OCI-LY7 (cell line): ENCODE results near the gene R3HDM4. TPM values are rescaled to one million over a fixed set of nuclear protein-coding genes. Genes with fewer than 3 reads are reported as not detected.

ENCODE experiments used
- BruUV-seq: library from RNA; stranded (reverse); fragments of 400-500 nt; replicated peaks from 2 replicates; lab custom pipeline; 2021; lab: Mats Ljungman, UMichigan
- CTCF ChIA-PET: fragments of 300-600 bp; sonication (Branson Sonifier 250); formaldehyde crosslinking; loops from one replicate; lab custom pipeline; 2022; ENCODE audit warnings: antibody characterized with exemption; ENCODE audit not compliant: unreplicated experiment; lab: Charles Lee
- POLR2A ChIA-PET: fragments of 300-600 bp; sonication (Branson Sonifier 250); formaldehyde crosslinking; loops from one replicate; lab custom pipeline; 2022; ENCODE audit warnings: antibody characterized with exemption; lab: Charles Lee
- DNase-seq: peaks from one replicate; pipeline ENCODE4 v3.0.0-alpha.2; 2015; ENCODE audit warnings: low spot score
- H2AFZ ChIP-seq: fragments of 200-600 bp; sonication (generic), shearing (Covaris generic); 2 replicates; pipeline ENCODE4 v1.6.1; 2014; ENCODE audit warnings: mild to moderate bottlenecking, antibody characterized with exemption, low read length, moderate library complexity
- H3K27ac ChIP-seq: fragments of 200-600 bp; sonication (generic); 2 replicates; pipeline ENCODE4 v1.5.1; 2014; ENCODE audit warnings: mixed run types, low read depth, mild to moderate bottlenecking, moderate library complexity, low read length, inconsistent platforms; ENCODE audit not compliant: poor library complexity, severe bottlenecking
- H3K36me3 ChIP-seq: fragments of 200-600 bp; sonication (generic); 2 replicates; pipeline ENCODE4 v1.6.1; 2014; ENCODE audit warnings: mild to moderate bottlenecking, antibody characterized with exemption, low read length, moderate library complexity, mixed read lengths; ENCODE audit not compliant: insufficient read depth
- H3K4me1 ChIP-seq: fragments of 200-600 bp; sonication (generic); 2 replicates; pipeline ENCODE4 v1.5.1; 2014; ENCODE audit warnings: mild to moderate bottlenecking, low read length; ENCODE audit not compliant: insufficient read depth, poor library complexity, severe bottlenecking
- H3K4me2 ChIP-seq: fragments of 200-600 bp; sonication (generic); 2 replicates; pipeline ENCODE4 v1.6.1; 2014; ENCODE audit warnings: mild to moderate bottlenecking, low read length
- H3K4me3 ChIP-seq: fragments of 200-600 bp; sonication (generic); 2 replicates; pipeline ENCODE4 v1.5.1; 2014; ENCODE audit warnings: mild to moderate bottlenecking, low read depth, low read length; ENCODE audit not compliant: poor library complexity, severe bottlenecking
- H3K79me2 ChIP-seq: fragments of 200-600 bp; sonication (generic); 2 replicates; pipeline ENCODE4 v1.6.1; 2016; ENCODE audit warnings: low read depth, mild to moderate bottlenecking, low read length, moderate library complexity, mixed read lengths; ENCODE audit not compliant: insufficient read depth
- H3K9me2 ChIP-seq: fragments of 200-600 bp; sonication (generic); 2 replicates; pipeline ENCODE4 v1.6.1; 2016; ENCODE audit warnings: mild to moderate bottlenecking, low read length, mixed read lengths; ENCODE audit not compliant: insufficient read depth
- H3K9me3 ChIP-seq: fragments of 200-600 bp; sonication (generic); 2 replicates; pipeline ENCODE4 v1.6.1; 2014; ENCODE audit warnings: mild to moderate bottlenecking, mixed run types, low read length, mixed read lengths
- H4K20me1 ChIP-seq: fragments of 200-600 bp; sonication (generic); 2 replicates; pipeline ENCODE4 v1.6.1; 2014; ENCODE audit warnings: mild to moderate bottlenecking, antibody characterized with exemption, low read length, moderate library complexity, mixed read lengths; ENCODE audit not compliant: insufficient read depth
- EZH2phosphoT487 ChIP-seq: fragments of 200-600 bp; sonication (generic); IDR thresholded peaks from 2 replicates; pipeline ENCODE4 v1.6.1; 2018; ENCODE audit warnings: low read depth, borderline replicate concordance, mild to moderate bottlenecking, mixed run types, antibody characterized with exemption, low read length, moderate library complexity, mixed read lengths
- intact Hi-C: fragments of 100-400 bp; cut with micrococcal nuclease; formaldehyde crosslinking; loops from one replicate; pipeline ENCODE4 v1.10.0; 2022; ENCODE audit not compliant: unreplicated experiment
- total RNA-seq, 2 experiments: library from RNA; depleted of rRNA in 1 of 2; stranded (reverse); fragments of >200 nt in 1 of 2; shearing (Covaris generic) in 1 of 2; gene quantifications; 2 replicates each; pipeline ENCODE4 v1.2.3, GENCODE V29; 2014 to 2022
- TF ChIP-seq, protein P1 (sequence below): fragments of 200-600 bp; sonication (generic); conservative IDR thresholded peaks from 2 replicates; pipeline ENCODE4 v1.5.1; 2014; ENCODE audit warnings: mild to moderate bottlenecking, antibody characterized with exemption, low read length, moderate library complexity, mixed read lengths

The R3HDM4 gene
- total RNA-seq, 2 experiments from 2014 or later, result 43.5 to 64.9 TPM

DNA sequence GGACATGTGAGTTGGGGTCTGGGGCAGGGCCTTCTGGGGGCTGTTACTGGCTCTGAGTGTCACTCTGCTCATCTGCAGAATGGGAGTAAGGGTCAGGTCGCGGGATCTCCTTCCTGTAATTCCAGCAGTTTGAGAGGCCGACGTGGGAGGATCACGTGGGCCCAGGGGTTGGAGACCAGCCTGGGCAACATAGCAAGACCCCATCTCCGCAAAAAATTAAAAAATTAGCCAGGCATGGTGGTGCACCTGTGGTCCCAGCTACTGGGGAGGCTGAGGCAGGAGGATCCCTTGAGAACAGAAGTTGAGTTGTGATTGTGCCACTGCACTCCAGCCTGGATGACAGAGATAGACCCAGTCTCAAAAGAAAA is 16.9 kb upstream of the R3HDM4 start:
- H3K9me3 ChIP-seq, result no peaks in the 10 kb centered on the region
- TF ChIP-seq, protein P1, sequence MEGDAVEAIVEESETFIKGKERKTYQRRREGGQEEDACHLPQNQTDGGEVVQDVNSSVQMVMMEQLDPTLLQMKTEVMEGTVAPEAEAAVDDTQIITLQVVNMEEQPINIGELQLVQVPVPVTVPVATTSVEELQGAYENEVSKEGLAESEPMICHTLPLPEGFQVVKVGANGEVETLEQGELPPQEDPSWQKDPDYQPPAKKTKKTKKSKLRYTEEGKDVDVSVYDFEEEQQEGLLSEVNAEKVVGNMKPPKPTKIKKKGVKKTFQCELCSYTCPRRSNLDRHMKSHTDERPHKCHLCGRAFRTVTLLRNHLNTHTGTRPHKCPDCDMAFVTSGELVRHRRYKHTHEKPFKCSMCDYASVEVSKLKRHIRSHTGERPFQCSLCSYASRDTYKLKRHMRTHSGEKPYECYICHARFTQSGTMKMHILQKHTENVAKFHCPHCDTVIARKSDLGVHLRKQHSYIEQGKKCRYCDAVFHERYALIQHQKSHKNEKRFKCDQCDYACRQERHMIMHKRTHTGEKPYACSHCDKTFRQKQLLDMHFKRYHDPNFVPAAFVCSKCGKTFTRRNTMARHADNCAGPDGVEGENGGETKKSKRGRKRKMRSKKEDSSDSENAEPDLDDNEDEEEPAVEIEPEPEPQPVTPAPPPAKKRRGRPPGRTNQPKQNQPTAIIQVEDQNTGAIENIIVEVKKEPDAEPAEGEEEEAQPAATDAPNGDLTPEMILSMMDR, result no peak
- H3K36me3 ChIP-seq, result no peaks in the 10 kb centered on the region
- H3K9me2 ChIP-seq, result no peaks in the 10 kb centered on the region
- H3K27ac ChIP-seq, result no peak overlapping the region
- no peaks in the 10 kb centered on the region for H4K20me1 ChIP-seq
- intact Hi-C loops, result no loop called here
- H3K4me1 ChIP-seq, result peaks cover 9% of the 10 kb centered on the region
- no peak for DNase-seq
- no peaks in the 10 kb centered on the region for H3K79me2 ChIP-seq
- ChIA-PET CTCF (no interaction called here), POLR2A (no interaction called here)
- BruUV-seq, result no TSS peak
- no peak overlapping the region for H3K4me2 ChIP-seq
- H2AFZ ChIP-seq, result no peak overlapping the region
- no peak overlapping the region for H3K4me3 ChIP-seq

DNA sequence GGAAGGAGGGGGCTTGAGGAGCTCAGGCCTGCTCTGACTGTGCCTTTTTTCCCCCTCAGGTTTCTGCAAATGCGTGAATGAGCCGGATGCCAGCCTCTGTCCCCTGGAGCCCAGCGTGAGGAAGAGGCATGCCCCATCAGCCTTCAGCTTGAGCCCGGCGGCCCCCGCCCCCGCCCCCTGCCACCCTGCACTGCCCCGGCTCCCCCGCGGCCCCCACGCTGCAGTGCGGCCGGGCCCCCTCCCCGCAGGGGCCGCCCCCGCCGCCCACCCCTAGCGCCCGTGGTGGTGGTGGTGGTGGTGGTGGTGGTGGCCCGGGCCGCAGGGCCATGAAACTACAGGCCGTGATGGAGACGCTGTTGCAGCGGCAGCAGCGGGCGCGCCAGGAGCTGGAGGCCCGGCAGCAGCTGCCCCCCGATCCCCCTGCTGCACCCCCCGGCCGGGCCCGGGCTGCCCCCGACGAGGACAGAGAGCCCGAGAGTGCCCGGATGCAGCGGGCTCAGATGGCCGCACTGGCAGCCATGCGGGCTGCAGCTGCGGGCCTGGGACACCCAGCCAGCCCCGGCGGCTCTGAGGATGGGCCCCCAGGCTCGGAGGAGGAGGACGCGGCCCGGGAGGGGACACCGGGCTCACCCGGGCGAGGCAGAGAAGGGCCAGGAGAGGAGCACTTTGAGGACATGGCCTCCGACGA is 16.3 kb upstream of the R3HDM4 start:
- H3K9me2 ChIP-seq, result no peaks in the 10 kb centered on the region
- no TSS peak for BruUV-seq
- intact Hi-C loops, result no loop called here
- no peaks in the 10 kb centered on the region for H4K20me1 ChIP-seq
- no peak for DNase-seq
- no peak overlapping the region for H2AFZ ChIP-seq
- no peaks in the 10 kb centered on the region for H3K79me2 ChIP-seq
- no peak for TF ChIP-seq EZH2phosphoT487
- TF ChIP-seq, protein P1, result no peak
- no peak overlapping the region for H3K4me2 ChIP-seq
- H3K27ac ChIP-seq, result no peak overlapping the region
- CTCF ChIA-PET, result no interaction called here
- POLR2A ChIA-PET, result no interaction called here
- no peak overlapping the region for H3K4me3 ChIP-seq
- no peaks in the 10 kb centered on the region for H3K9me3 ChIP-seq
- peaks cover 14% of the 10 kb centered on the region for H3K4me1 ChIP-seq
- H3K36me3 ChIP-seq, result no peaks in the 10 kb centered on the region

DNA sequence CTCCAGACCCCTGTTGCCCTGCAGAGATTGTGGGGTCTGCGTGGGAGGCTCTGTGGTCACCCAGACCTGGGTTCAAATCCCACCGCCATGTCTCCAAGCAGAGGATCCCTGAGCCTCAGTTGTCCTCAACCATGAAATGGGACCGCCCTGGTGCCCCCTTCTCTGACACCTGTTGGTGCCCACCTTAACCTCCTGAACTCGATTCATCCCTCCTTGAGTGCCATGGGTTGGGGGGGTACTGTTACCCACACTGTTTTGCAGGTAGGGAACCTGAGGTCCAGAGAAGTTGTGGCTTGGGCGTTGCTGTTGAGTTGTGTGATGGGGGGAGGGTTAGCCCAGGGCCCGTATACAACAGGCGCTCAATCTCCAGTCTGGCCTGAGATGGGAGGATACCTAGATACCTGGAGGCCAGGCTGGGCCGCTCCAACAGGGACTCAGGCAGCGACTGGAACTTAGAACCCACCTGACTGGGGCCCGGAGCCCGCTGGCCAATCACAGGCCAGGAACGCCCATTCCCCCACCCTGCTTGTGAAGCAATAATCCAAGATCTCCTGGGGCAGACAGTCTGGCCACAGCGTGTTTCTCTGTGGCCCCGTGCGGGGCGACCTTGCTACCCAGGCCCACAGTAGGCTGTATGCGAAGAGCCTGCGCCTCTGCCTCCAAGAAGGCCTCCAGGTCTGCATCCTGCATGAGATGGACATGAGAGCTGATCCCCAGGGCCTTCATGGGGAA is 15.6 kb upstream of the R3HDM4 start:
- Histone ChIP-seq H3K4me1 (peaks cover 18% of the 10 kb centered on the region), H3K9me2 (no peaks in the 10 kb centered on the region), H3K79me2 (no peaks in the 10 kb centered on the region), H3K4me2 (no peak overlapping the region), H3K27ac (no peak overlapping the region), H3K36me3 (no peaks in the 10 kb centered on the region), H4K20me1 (no peaks in the 10 kb centered on the region), H3K9me3 (no peaks in the 10 kb centered on the region), H2AFZ (no peak overlapping the region), H3K4me3 (no peak overlapping the region)
- CTCF ChIA-PET, result no interaction called here
- BruUV-seq, result no TSS peak
- POLR2A ChIA-PET, result no interaction called here
- intact Hi-C loops, result no loop called here
- TF ChIP-seq EZH2phosphoT487, result no peak
- TF ChIP-seq, protein P1, result no peak
- no peak for DNase-seq
